ENCODE data around the gene GTPBP3.

The GTPBP3 gene

GRCh38 chr19:17328517-17329365 lies 8.6 kb upstream of the GTPBP3 start:
- no peak for DNase-seq

- DNase-seq = no peak
These were observed 7.7 kb upstream of the GTPBP3 start for GRCh38 chr19:17329366-17330261.

- no peak for DNase-seq
These were observed 6.9 kb upstream of the GTPBP3 start for GRCh38 chr19:17330262-17331044.

- DNase-seq = no peak
These were observed 6.3 kb upstream of the GTPBP3 start for GRCh38 chr19:17331045-17331558.

- no peak for DNase-seq
These were observed 5.0 kb upstream of the GTPBP3 start for GRCh38 chr19:17332360-17332676.

- DNase-seq = peak; percentile 89
These were observed 4.4 kb upstream of the GTPBP3 start for GRCh38 chr19:17332677-17333581.

GRCh38 chr19:17333611-17334413 lies 3.5 kb upstream of the GTPBP3 start:
- DNase-seq = peak; percentile 94

- DNase-seq = peak; percentile 97
These were observed 2.6 kb upstream of the GTPBP3 start, which contains the start of gene ANO8 for GRCh38 chr19:17334414-17335409. ANO8 (minus strand) TSS chr19:17334855; CDS start chr19:17334670, 185 bp downstream.

- DNase-seq = no peak
These were observed 1.8 kb upstream of the GTPBP3 start for GRCh38 chr19:17335575-17335974.

GRCh38 chr19:17337675-17338432 lies 501 bp downstream of the GTPBP3 start:
- DNase-seq = peak; percentile 83

GRCh38 chr19:17338433-17339078 lies 1.2 kb downstream of the GTPBP3 start:
- no peak for DNase-seq

GRCh38 chr19:17339088-17339741 lies 1.9 kb downstream of the GTPBP3 start:
- peak; percentile 57 for DNase-seq

- peak; percentile 75 for DNase-seq
These were observed 3.0 kb downstream of the GTPBP3 start for GRCh38 chr19:17340302-17340870.

- no peak for DNase-seq
These were observed 3.6 kb downstream of the GTPBP3 start for GRCh38 chr19:17340871-17341357.

- no peak for DNase-seq
These were observed 4.0 kb downstream of the GTPBP3 start for GRCh38 chr19:17341386-17341785.

- DNase-seq = no peak
These were observed 4.5 kb downstream of the GTPBP3 start for GRCh38 chr19:17341845-17342244.

- DNase-seq = peak; percentile 83
These were observed 8.8 kb downstream of the GTPBP3 start for GRCh38 chr19:17346109-17346671.
